NCI-H2196 (cell line): ENCODE data around the gene TECRL.

Source experiments
- DNase-seq: peaks from one replicate; lab custom pipeline; 2025; ENCODE audit not compliant: unreplicated experiment; lab: John Stamatoyannopoulos, UW

TECRL gene

GRCh38 chr4:64330143-64330542 lies 79.1 kb downstream of the TECRL start:
- DNase-seq = no peak

DNA sequence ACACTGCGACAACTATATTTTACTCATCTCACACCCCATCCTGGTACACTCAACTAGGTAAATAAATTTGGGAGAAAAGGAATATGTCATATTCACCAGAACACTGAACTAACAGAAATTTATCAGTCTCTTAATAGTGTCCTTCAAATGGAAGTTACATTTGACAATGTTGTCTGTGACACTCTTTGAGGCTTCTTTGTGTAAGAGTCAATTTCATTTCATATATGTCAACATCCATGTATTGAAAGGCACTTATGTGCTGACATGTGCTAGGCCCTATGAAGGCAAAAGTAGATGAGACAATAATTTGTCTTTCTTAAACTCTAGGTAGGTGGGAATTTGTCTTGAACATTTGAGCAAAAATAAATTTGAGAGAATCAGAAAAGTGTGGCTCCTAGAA lies 82.0 kb downstream of the TECRL start:
- no peak for DNase-seq

- no peak for DNase-seq
Measured at GRCh38 chr4:64326507-64326906, 82.7 kb downstream of the TECRL start.

- DNase-seq = no peak
Measured at GRCh38 chr4:64306255-64306565, 103.0 kb downstream of the TECRL start.

- DNase-seq = no peak
Measured at GRCh38 chr4:64305565-64306254, 103.5 kb downstream of the TECRL start.

DNA sequence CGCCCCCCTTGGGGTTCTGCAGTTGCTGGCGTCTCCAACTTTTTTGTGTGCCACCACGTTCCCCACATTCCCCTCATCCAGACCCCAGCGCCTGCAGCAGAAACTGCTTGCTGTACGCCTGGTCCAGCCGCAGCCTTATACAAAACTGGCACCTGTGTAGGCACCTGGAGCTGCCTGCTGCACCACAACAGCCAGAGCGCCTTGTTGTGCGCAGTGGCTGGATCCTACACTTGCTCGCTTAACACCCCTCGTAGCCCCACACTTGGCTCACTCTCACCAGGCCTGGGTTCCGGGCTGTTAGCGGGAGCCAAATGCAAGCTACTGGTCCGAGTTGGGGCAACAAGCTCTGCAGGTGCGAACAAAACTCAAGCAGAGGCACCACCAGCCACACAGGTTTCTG lies 136.8 kb downstream of the TECRL start:
- DNase-seq = no peak

DNA sequence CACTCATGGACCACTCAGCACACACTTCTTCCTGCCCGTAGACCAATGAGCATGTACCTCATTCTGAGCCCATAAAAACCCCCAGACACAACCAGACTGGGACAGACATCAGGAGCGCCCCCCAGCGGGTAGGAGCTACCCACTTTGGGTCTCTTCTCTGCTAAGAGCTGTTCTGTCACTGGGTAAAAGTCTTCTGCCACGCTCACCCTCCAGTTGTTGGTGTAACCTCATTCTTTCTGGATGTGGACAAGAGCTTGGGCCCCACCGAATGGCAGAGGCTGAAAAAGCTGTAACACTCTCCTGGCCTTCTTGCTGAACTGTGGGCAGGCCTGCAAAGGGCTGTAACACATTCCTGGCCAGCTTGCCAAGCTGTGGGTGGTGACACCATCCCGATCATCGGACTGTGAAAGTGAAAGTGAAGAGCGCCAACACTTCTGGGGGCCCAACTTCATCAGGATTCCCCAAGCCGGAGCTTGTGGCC lies 137.6 kb downstream of the TECRL start:
- no peak for DNase-seq

GRCh38 chr4:64266669-64267068 lies 142.6 kb downstream of the TECRL start:
- no peak for DNase-seq

GRCh38 chr4:64266263-64266662 lies 143.0 kb downstream of the TECRL start:
- no peak for DNase-seq

DNA sequence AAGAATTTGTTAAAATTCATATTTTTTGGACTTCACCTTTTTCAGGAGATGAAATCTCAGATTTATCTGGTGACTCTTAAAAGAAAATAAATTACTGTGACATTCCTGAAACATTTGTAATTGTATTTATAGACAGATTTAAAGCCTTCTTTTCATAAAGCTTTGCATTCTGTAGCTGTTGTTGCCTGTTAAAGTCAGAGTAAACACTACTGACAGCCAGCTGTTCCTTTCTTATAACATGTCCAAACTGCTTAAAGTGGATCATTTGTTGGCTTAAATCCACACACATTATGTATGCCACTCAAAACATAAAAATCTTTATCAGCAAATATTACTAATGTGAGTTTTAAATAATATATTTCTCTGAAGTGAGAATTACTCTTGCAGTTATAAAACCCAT lies 157.5 kb downstream of the TECRL start:
- DNase-seq = no peak

GRCh38 chr4:64250488-64250887 lies 158.8 kb downstream of the TECRL start:
- no peak for DNase-seq

DNA sequence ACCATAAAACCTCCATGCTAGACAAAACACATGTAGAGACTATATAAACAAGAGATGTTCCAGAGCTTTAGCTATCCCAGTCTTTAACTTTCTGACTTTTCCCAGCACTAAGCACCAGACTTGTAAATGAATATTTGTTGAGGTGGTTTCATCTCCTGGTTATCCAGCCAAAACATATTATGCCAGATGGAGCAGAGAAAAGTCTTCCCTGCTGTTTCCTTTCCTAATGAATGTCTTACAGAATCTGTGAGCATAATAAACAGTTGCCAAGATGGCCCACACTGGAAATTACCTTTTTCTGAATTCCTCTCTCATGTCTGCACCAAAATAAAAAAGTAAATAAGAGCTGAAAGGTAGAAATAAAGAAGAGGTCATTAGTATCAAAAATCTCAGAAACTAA lies 159.2 kb downstream of the TECRL start:
- DNase-seq = no peak

GRCh38 chr4:64248186-64248585 lies 161.1 kb downstream of the TECRL start:
- DNase-seq = no peak

GRCh38 chr4:64230709-64231310 lies 178.4 kb downstream of the TECRL start:
- no peak for DNase-seq
